ENCODE data around the gene SPDYA. TPM values are rescaled to one million over a fixed set of nuclear protein-coding genes. Genes with fewer than 3 reads are reported as not detected.
A peak's percentile ranks its signal among the peaks of the same experiment; 100 is the strongest.

The SPDYA gene
- polyA plus RNA-seq, 3 donors: 0.15 TPM; not detected in 2

DNA sequence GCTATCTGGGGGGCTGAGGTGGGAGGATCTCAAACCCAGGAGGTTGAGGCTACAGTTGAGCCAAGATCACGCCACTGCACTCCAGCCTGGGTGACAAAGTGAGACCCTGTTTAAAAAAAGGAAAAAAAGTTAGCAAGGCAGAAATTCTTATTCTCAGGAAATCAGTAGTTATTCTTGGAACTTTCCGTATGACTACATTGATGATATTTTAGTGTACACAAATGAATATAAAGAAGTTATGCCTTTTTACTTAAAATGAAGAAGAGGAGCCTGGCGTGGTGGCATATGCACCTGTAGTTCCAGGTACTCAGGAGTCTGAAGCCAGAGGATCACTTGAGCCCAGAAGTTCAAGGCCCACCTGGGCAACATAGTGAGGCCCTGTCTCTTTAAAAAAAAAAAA lies 7.4 kb downstream of the SPDYA start:
- TF ChIP-seq CTCF (IDR thresholded peaks at IDR 0.05): no peak
- no peak overlapping the region for H3K9ac ChIP-seq (ENCODE audit: insufficient read depth, low read length, poor library complexity, severe bottlenecking)
- no peaks in the 10 kb centered on the region for H3K36me3 Mint-ChIP-seq
- H3K4me1 ChIP-seq (ENCODE audit: control insufficient read depth in 1 of 2, insufficient read depth in 2 of 2, low read length in 2 of 2): no peaks in the 10 kb centered on the region
- peaks cover 1% of the 10 kb centered on the region for H3K4me1 Mint-ChIP-seq
- H3K27ac ChIP-seq (ENCODE audit: low read depth in 1 of 2, low read length in 2 of 2): no peak overlapping the region
- 100% methylated on average over 2 of the region's 3 CpGs for WGBS (ENCODE audit: insufficient coverage)
- no peak overlapping the region for H2AFZ ChIP-seq (ENCODE audit: insufficient read depth, low read depth, low read length, poor library complexity, severe bottlenecking)
- H3K4me3 ChIP-seq (replicated peaks in 1 of 3; ENCODE audit: low read depth in 2 of 3, low read length in 3 of 3): no peak overlapping the region
- no peak overlapping the region for H3K4me2 ChIP-seq (replicated peaks; ENCODE audit: extremely low read depth, low read length, poor library complexity, severe bottlenecking)
- no peaks in the 10 kb centered on the region for H3K9me3 Mint-ChIP-seq
- no peak overlapping the region for H3K4me3 Mint-ChIP-seq
- H3K27me3 Mint-ChIP-seq (ENCODE audit: low read depth in 3 of 3): peaks cover 0 to 2% (median 1%) of the 10 kb centered on the region in 3 donors
- H3K27me3 ChIP-seq (ENCODE audit: control insufficient read depth in 2 of 2, insufficient read depth in 2 of 2, low read length in 2 of 2): no peaks in the 10 kb centered on the region
- H3K79me2 ChIP-seq (ENCODE audit: insufficient read depth, low read length): no peaks in the 10 kb centered on the region
- H4K20me1 ChIP-seq (ENCODE audit: insufficient read depth, low read length): no peaks in the 10 kb centered on the region
- intact Hi-C loops (cut with micrococcal nuclease): loop anchor here in 1 of 2 donors (5.0 kb wide), 1 partner anchor 379 kb away; no protein-coding TSS in a partner anchor
- no peak for DNase-seq
- H3K36me3 ChIP-seq (replicated peaks in 1 of 2; ENCODE audit: control insufficient read depth in 1 of 2, insufficient read depth in 2 of 2, low read length in 2 of 2): no peaks in the 10 kb centered on the region
- H3K27ac Mint-ChIP-seq: no peak overlapping the region
- H3K9me3 ChIP-seq (replicated peaks in 1 of 2; ENCODE audit: control insufficient read depth in 1 of 2, insufficient read depth in 1 of 2, low read length in 2 of 2): no peaks in the 10 kb centered on the region

DNA sequence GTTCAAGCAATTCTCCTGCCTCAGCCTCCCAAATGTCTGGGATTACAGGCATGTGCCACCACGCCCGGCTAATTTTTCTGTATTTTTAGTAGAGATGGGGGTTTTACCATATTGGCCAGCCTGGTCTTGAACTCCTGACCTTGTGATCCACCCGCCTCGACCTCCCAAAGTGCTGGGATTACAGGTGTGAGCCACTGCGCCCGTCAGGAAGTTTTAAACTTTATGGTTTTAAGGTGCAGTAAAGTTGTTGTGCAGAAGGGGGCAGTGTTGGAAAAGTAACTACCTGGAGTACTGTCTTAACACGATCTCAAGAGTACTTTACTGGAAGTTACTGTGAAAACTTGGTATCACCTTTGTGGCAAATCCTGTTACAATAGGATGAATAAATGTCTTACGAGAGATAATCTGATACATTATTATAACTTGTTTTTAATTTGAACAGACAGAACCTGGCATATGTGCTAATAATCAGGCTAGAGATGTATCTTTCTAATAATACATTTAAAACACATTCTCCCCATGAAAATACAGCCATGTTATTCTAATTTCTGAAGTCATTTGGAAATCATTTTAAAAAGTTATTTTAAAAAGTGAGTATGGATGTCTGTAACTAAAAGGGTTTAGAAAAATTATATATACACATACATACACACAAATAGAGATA lies 10.8 kb downstream of the SPDYA start:
- Histone ChIP-seq H3K9ac (ENCODE audit: insufficient read depth, low read length, poor library complexity, severe bottlenecking) (no peak overlapping the region), H3K27me3 (ENCODE audit: control insufficient read depth in 2 of 2, insufficient read depth in 2 of 2, low read length in 2 of 2) (no peaks in the 10 kb centered on the region), H3K36me3 (replicated peaks in 1 of 2; ENCODE audit: control insufficient read depth in 1 of 2, insufficient read depth in 2 of 2, low read length in 2 of 2) (no peaks in the 10 kb centered on the region), H3K79me2 (ENCODE audit: insufficient read depth, low read length) (no peaks in the 10 kb centered on the region), H3K4me2 (replicated peaks; ENCODE audit: extremely low read depth, low read length, poor library complexity, severe bottlenecking) (no peak overlapping the region), H3K27ac (ENCODE audit: low read depth in 1 of 2, low read length in 2 of 2) (no peak overlapping the region), H3K4me1 (ENCODE audit: control insufficient read depth in 1 of 2, insufficient read depth in 2 of 2, low read length in 2 of 2) (no peaks in the 10 kb centered on the region), H3K9me3 (replicated peaks in 1 of 2; ENCODE audit: control insufficient read depth in 1 of 2, insufficient read depth in 1 of 2, low read length in 2 of 2) (no peaks in the 10 kb centered on the region), H4K20me1 (ENCODE audit: insufficient read depth, low read length) (no peaks in the 10 kb centered on the region), H2AFZ (ENCODE audit: insufficient read depth, low read depth, low read length, poor library complexity, severe bottlenecking) (no peak overlapping the region), H3K4me3 (replicated peaks in 1 of 3; ENCODE audit: low read depth in 2 of 3, low read length in 3 of 3) (no peak overlapping the region)
- peak; percentile 78 for TF ChIP-seq CTCF (IDR thresholded peaks at IDR 0.05)
- Mint-ChIP-seq H3K9me3 (no peaks in the 10 kb centered on the region), H3K27me3 (ENCODE audit: low read depth in 3 of 3) (peaks cover 1 to 5% (median 3%) of the 10 kb centered on the region in 3 donors), H3K27ac (no peak overlapping the region), H3K36me3 (no peaks in the 10 kb centered on the region), H3K4me1 (peaks cover 1% of the 10 kb centered on the region), H3K4me3 (no peak overlapping the region)
- intact Hi-C loops (cut with micrococcal nuclease): loop anchor here in 1 of 2 donors (5.0 to 10.0 kb wide), 2 partner anchors 73 to 376 kb away; partner anchors contain the start of gene WDR43
- 4% methylated on average over 4 of the region's 8 CpGs for WGBS (ENCODE audit: insufficient coverage)
- peak; percentile 28 to 56 (median 50) for DNase-seq

All from CD14-positive monocyte (primary cell).